Fibroblast of lung (primary cell): ENCODE measurements around the gene EDA2R. TPM values are rescaled to one million over a fixed set of nuclear protein-coding genes. Genes with fewer than 3 reads are reported as not detected.
A peak's percentile ranks its signal among the peaks of the same experiment; 100 is the strongest.

Experiments
- DNase-seq, 2 donors: peaks; one replicate each; pipeline versions ENCODE4 v3.0.0 to v3.0.0-alpha.2; 2010; ENCODE audit warnings: low read depth in 2 of 2
- H2AFZ ChIP-seq: 2 replicates; pipeline ENCODE4 v1.5.1; 2012; ENCODE audit warnings: low read length, control low read depth, inconsistent platforms
- H3K27ac ChIP-seq: 2 replicates; pipeline ENCODE4 v1.5.1; 2011; ENCODE audit warnings: low read length, control low read depth; ENCODE audit not compliant: insufficient read depth
- H3K27me3 ChIP-seq: 2 replicates; pipeline ENCODE4 v1.5.1; 2011; ENCODE audit warnings: mild to moderate bottlenecking, low read length; ENCODE audit not compliant: control insufficient read depth, insufficient read depth
- H3K36me3 ChIP-seq: 2 replicates; pipeline ENCODE4 v1.5.1; 2011; ENCODE audit warnings: low read length; ENCODE audit not compliant: control insufficient read depth, insufficient read depth
- H3K4me1 ChIP-seq: 2 replicates; pipeline ENCODE4 v1.5.1; 2011; ENCODE audit warnings: low read length; ENCODE audit not compliant: control insufficient read depth, insufficient read depth; ENCODE audit errors: extremely low read depth
- H3K4me2 ChIP-seq: 2 replicates; pipeline ENCODE4 v1.5.1; 2011; ENCODE audit warnings: low read length, control low read depth; ENCODE audit not compliant: insufficient read depth; ENCODE audit errors: extremely low read depth
- H3K4me3 ChIP-seq, 4 experiments: fragments of 200-600 bp in 1 of 4; sonication (generic) in 1 of 4; replicated peaks in 1 of 4; 2 replicates each; pipeline ENCODE4 v1.5.1; 2011 to 2016; ENCODE audit warnings: low read length in 4 of 4, low read depth in 3 of 4, mild to moderate bottlenecking in 3 of 4, control low read depth in 2 of 4, inconsistent platforms in 1 of 4, mixed read lengths in 1 of 4; ENCODE audit not compliant: insufficient read depth in 1 of 4; ENCODE audit errors: control extremely low read depth in 1 of 4
- H3K79me2 ChIP-seq: 2 replicates; pipeline ENCODE4 v1.5.1; 2012; ENCODE audit warnings: mild to moderate bottlenecking, low read length, inconsistent platforms; ENCODE audit not compliant: control insufficient read depth, insufficient read depth
- H3K9ac ChIP-seq: 2 replicates; pipeline ENCODE4 v1.5.1; 2011; ENCODE audit warnings: mild to moderate bottlenecking, low read length, control low read depth; ENCODE audit not compliant: insufficient read depth
- H3K9me3 ChIP-seq: 2 replicates; pipeline ENCODE4 v1.5.1; 2012; ENCODE audit warnings: low read depth, low read length; ENCODE audit not compliant: control insufficient read depth, insufficient read depth
- H4K20me1 ChIP-seq: 2 replicates; pipeline ENCODE4 v1.5.1; 2011; ENCODE audit warnings: low read length; ENCODE audit not compliant: control insufficient read depth, insufficient read depth; ENCODE audit errors: extremely low read depth
- EZH2 ChIP-seq: IDR thresholded peaks from 2 replicates; pipeline ENCODE4 v1.5.1; 2012; ENCODE audit warnings: low read length, control low read depth, mild to moderate bottlenecking; ENCODE audit errors: missing control alignments
- polyA plus RNA-seq, 2 donors: library from polyadenylated mRNA; depleted of rRNA in 1 of 2; stranded (reverse) in 1 of 2; unstranded in 1 of 2; fragments of >200 nt; gene quantifications; 2 replicates each; pipeline ENCODE4 v1.2.1, GENCODE V29; 2011 to 2012; ENCODE audit warnings: missing spikeins in 1 of 2
- total RNA-seq: library from RNA; depleted of rRNA; stranded (reverse); fragments of >200 nt; gene quantifications from 2 replicates; pipeline ENCODE4 v1.2.1, GENCODE V29; 2014
- TF ChIP-seq, protein P1 (sequence below), 2 donors: IDR thresholded peaks in 1 of 2; conservative IDR thresholded peaks in 1 of 2; 1 replicate in 1 of 2; 2 replicates in 1 of 2; pipeline ENCODE4 v1.5.1; 2011 to 2012; ENCODE audit warnings: low read length in 2 of 2, control low read depth in 1 of 2, inconsistent platforms in 1 of 2, low read depth in 1 of 2, mild to moderate bottlenecking in 1 of 2

Gene EDA2R
- total and polyA plus RNA-seq, 2 donors (not counting 1 experiment from before 2014, with no cell fraction given): 9.3 to 21.0 TPM

DNA sequence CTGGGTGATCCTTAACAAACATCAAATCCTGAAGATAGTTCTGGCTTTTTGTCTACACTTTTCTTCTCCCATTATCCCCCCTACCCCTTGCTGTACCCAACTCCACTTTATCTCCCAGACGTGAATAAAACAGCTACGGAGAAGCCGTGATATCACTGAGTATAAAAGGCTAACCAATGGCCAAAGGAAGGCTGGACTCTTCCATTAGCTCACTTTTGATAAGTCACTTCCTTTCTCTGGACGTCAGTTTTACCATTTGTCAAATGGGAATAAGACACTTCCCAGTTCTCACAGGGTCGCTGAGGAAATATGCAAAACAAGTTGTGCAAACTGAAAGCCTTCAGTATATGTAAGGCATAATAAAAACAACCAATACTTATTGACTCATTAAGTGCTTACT, 38.6 kb upstream of the EDA2R start:
- no peak overlapping the region for H3K27ac ChIP-seq
- no peak for TF ChIP-seq EZH2
- TF ChIP-seq, protein P1, sequence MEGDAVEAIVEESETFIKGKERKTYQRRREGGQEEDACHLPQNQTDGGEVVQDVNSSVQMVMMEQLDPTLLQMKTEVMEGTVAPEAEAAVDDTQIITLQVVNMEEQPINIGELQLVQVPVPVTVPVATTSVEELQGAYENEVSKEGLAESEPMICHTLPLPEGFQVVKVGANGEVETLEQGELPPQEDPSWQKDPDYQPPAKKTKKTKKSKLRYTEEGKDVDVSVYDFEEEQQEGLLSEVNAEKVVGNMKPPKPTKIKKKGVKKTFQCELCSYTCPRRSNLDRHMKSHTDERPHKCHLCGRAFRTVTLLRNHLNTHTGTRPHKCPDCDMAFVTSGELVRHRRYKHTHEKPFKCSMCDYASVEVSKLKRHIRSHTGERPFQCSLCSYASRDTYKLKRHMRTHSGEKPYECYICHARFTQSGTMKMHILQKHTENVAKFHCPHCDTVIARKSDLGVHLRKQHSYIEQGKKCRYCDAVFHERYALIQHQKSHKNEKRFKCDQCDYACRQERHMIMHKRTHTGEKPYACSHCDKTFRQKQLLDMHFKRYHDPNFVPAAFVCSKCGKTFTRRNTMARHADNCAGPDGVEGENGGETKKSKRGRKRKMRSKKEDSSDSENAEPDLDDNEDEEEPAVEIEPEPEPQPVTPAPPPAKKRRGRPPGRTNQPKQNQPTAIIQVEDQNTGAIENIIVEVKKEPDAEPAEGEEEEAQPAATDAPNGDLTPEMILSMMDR (conservative IDR thresholded peaks at IDR 0.05 in 1 of 2, IDR thresholded peaks at IDR 0.05 in 1 of 2; ENCODE audit: low read depth in 1 of 2, low read length in 2 of 2): no peak
- no peaks in the 10 kb centered on the region for H3K27me3 ChIP-seq
- no peak overlapping the region for H2AFZ ChIP-seq
- H3K4me2 ChIP-seq: peak overlapping the region; percentile 51
- peak in 1 of 2 donors; percentile 39 for DNase-seq
- H3K9ac ChIP-seq: no peak overlapping the region
- H3K4me1 ChIP-seq: no peaks in the 10 kb centered on the region
- H3K4me3 ChIP-seq: no peak overlapping the region
- H4K20me1 ChIP-seq: no peaks in the 10 kb centered on the region
- no peaks in the 10 kb centered on the region for H3K9me3 ChIP-seq
- H3K79me2 ChIP-seq: no peaks in the 10 kb centered on the region
- no peaks in the 10 kb centered on the region for H3K36me3 ChIP-seq

DNA sequence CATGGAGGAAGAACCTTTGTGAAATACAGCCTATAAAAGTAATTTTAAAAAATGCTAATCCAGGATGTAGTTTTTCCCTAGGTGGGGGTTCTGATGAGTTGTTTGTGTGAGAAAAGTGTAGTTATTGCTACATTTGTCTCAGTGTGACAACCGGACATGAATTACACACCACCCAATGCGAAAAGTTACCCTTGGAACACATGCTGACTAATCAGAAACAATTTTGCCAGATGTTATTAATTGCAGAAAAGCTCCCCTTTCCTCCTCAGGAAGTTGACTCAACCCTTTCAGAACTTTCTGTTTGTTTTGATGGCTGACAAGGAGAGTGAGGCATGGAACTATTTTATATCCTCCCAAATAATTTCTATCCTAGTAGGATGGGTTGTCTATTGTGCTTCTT, 38.1 kb upstream of the EDA2R start:
- H3K4me2 ChIP-seq: peak overlapping the region; percentile 51
- H3K9me3 ChIP-seq: no peaks in the 10 kb centered on the region
- H3K4me1 ChIP-seq: no peaks in the 10 kb centered on the region
- H3K9ac ChIP-seq: no peak overlapping the region
- H3K4me3 ChIP-seq: no peak overlapping the region
- DNase-seq: peak; percentile 18 to 69
- no peaks in the 10 kb centered on the region for H3K36me3 ChIP-seq
- H3K27me3 ChIP-seq: no peaks in the 10 kb centered on the region
- no peaks in the 10 kb centered on the region for H4K20me1 ChIP-seq
- TF ChIP-seq, protein P1 (conservative IDR thresholded peaks at IDR 0.05 in 1 of 2, IDR thresholded peaks at IDR 0.05 in 1 of 2; ENCODE audit: low read depth in 1 of 2, low read length in 2 of 2): no peak
- TF ChIP-seq EZH2: no peak
- no peaks in the 10 kb centered on the region for H3K79me2 ChIP-seq
- no peak overlapping the region for H2AFZ ChIP-seq
- H3K27ac ChIP-seq: peak overlapping the region; percentile 54

DNA sequence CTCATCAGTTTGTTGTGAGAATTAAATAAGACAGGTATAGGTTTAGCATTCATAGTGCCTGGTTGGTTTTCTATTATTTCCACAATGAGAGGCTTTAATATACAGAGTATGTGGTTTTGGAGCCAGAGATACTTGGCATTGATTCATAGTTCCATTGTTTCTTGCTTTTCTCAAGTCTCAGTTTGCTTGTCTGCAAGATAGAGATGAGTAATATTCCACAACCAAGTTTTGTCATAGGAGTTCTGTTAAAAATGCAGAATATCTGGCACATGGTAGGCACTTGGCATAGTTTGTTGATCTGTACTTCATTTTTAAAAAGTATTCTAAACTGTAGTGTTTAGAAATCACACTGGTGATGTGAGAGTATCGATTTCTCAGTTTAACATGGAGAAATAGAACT, 37.5 kb upstream of the EDA2R start:
- Histone ChIP-seq H3K4me2 (peak overlapping the region; percentile 51), H3K36me3 (no peaks in the 10 kb centered on the region), H3K79me2 (no peaks in the 10 kb centered on the region), H3K4me3 (no peak overlapping the region), H3K4me1 (no peaks in the 10 kb centered on the region), H3K27ac (peak overlapping the region; percentile 54), H4K20me1 (no peaks in the 10 kb centered on the region), H3K27me3 (no peaks in the 10 kb centered on the region), H3K9ac (no peak overlapping the region), H3K9me3 (no peaks in the 10 kb centered on the region), H2AFZ (no peak overlapping the region)
- TF ChIP-seq, protein P1 (conservative IDR thresholded peaks at IDR 0.05 in 1 of 2, IDR thresholded peaks at IDR 0.05 in 1 of 2; ENCODE audit: low read depth in 1 of 2, low read length in 2 of 2): no peak
- no peak for TF ChIP-seq EZH2
- DNase-seq: peak in 1 of 2 donors; percentile 65
